Body of pancreas (tissue), 4 donors: Measurements from ENCODE around the gene NELFB. TPM values are rescaled to one million over a fixed set of nuclear protein-coding genes. Genes with fewer than 3 reads are reported as not detected.

Experiments
- ATAC-seq: fragments of 150-250 bp; one replicate; pipeline ENCODE4 v1.9.1; 2016
- DNase-seq, 4 donors: peaks; one replicate each; pipeline ENCODE4 v3.0.0-alpha.2; 2019
- H3K27ac ChIP-seq, 4 donors: fragments of 200-600 bp; sonication (generic); 1 replicate in 3 of 4; 2 replicates in 1 of 4; pipeline versions ENCODE4 v1.5.1 to v1.6.1; 2016 to 2019; ENCODE audit warnings: mild to moderate bottlenecking in 1 of 4, mixed read lengths in 1 of 4, moderate library complexity in 1 of 4
- H3K27me3 ChIP-seq, 2 donors: fragments of 200-600 bp; sonication (generic); one replicate each; pipeline ENCODE4 v1.6.0; 2016; ENCODE audit warnings: mild to moderate bottlenecking in 1 of 2
- H3K36me3 ChIP-seq, 2 donors: fragments of 200-600 bp; sonication (generic); replicated peaks in 1 of 2; 2 replicates each; pipeline ENCODE4 v1.5.1; 2016; ENCODE audit warnings: low read depth in 2 of 2; ENCODE audit not compliant: insufficient read depth in 1 of 2
- H3K4me1 ChIP-seq: fragments of 200-600 bp; sonication (generic); one replicate; pipeline ENCODE4 v1.6.0; 2016
- H3K4me3 ChIP-seq, 2 donors: fragments of 200-600 bp; sonication (generic); 1 replicate in 1 of 2; 2 replicates in 1 of 2; pipeline ENCODE4 v1.5.1; 2016 to 2019
- H3K9me3 ChIP-seq, 3 donors: fragments of 200-600 bp; sonication (generic); 1 replicate in 2 of 3; 2 replicates in 1 of 3; pipeline ENCODE4 v1.5.1; 2016
- CTCF ChIP-seq, 7 experiments: fragments of 450-650 bp in 4 of 7; fragments of 200-600 bp in 3 of 7; sonication (generic) in 3 of 7; IDR thresholded peaks; one replicate each; pipeline ENCODE4 v1.5.1; 2016 to 2019; ENCODE audit warnings: antibody characterized with exemption in 7 of 7
- POLR2A ChIP-seq, 3 donors: fragments of 450-650 bp; IDR thresholded peaks; one replicate each; pipeline ENCODE4 v1.6.1; 2016; ENCODE audit warnings: antibody characterized with exemption in 3 of 3, mild to moderate bottlenecking in 2 of 3
- WGBS, 2 donors: methylation state at CpG; one replicate each; pipeline ENCODE4 v1.1.5; 2017; 5-methylcytosine and 5-hydroxymethylcytosine counted together
- intact Hi-C: fragments of 100-400 bp; cut with DNase I; formaldehyde crosslinking; loops from one replicate; pipeline ENCODE4 v1.15.1; 2023
- total RNA-seq, 2 donors: library from RNA; depleted of rRNA; stranded (reverse); fragments of >200 nt; gene quantifications; one replicate each; pipeline ENCODE4 v1.1.0, GENCODE V29; 2016

NELFB gene
- total RNA-seq, 2 donors from 2014 or later: 31.3 to 34.2 TPM

GRCh38 chr9:137294681-137295237, 39.6 kb downstream of the NELFB start:
- TF ChIP-seq POLR2A (IDR thresholded peaks at IDR 0.05): no peak
- peak in 3 of 7 experiments; percentile 4 to 31 (median 11) for TF ChIP-seq CTCF (IDR thresholded peaks at IDR 0.05)
- no peaks in the 10 kb centered on the region for H3K27me3 ChIP-seq
- H3K4me1 ChIP-seq: peaks cover 66% of the 10 kb centered on the region
- H3K4me3 ChIP-seq: no peak overlapping the region
- 38 to 77% methylated on average over 12 to 35 of the region's 35 CpGs for WGBS, 2 donors
- intact Hi-C loops: no loop called here
- peak overlapping the region; percentile 84 to 95 (median 92) for H3K27ac ChIP-seq
- ATAC-seq (no peak), DNase-seq (peak in 2 of 4 donors; percentile 39 to 41)
- no peaks in the 10 kb centered on the region for H3K9me3 ChIP-seq
- H3K36me3 ChIP-seq: no peaks in the 10 kb centered on the region

- H3K36me3 ChIP-seq: no peaks in the 10 kb centered on the region
- DNase-seq: peak in 3 of 4 donors; percentile 46 to 60 (median 57)
- H3K9me3 ChIP-seq: no peaks in the 10 kb centered on the region
- no peak overlapping the region for H3K4me3 ChIP-seq
- ATAC-seq: peak; percentile 41
- WGBS, 2 donors: 6% methylated on average over 33 of the region's 76 CpGs; no CpG with 5 or more reads in 1 of the 2 donors
- TF ChIP-seq CTCF (IDR thresholded peaks at IDR 0.05) (peak in 4 of 7 experiments; percentile 85 to 90 (median 86)), POLR2A (IDR thresholded peaks at IDR 0.05) (no peak)
- intact Hi-C loops: no loop called here
- no peaks in the 10 kb centered on the region for H3K27me3 ChIP-seq
- H3K27ac ChIP-seq: peak overlapping the region; percentile 84 to 95 (median 92)
- H3K4me1 ChIP-seq: peaks cover 72% of the 10 kb centered on the region
Observed at GRCh38 chr9:137295238-137295811, 40.2 kb downstream of the NELFB start.

- 9 to 23% methylated on average over 23 to 58 of the region's 78 CpGs for WGBS, 2 donors
- Histone ChIP-seq H3K36me3 (no peaks in the 10 kb centered on the region), H3K9me3 (no peaks in the 10 kb centered on the region), H3K27me3 (no peaks in the 10 kb centered on the region), H3K27ac (peak overlapping the region; percentile 84 to 95 (median 92)), H3K4me3 (no peak overlapping the region), H3K4me1 (peaks cover 75% of the 10 kb centered on the region)
- TF ChIP-seq CTCF (IDR thresholded peaks at IDR 0.05) (no peak), POLR2A (IDR thresholded peaks at IDR 0.05) (no peak)
- DNase-seq: peak in 2 of 4 donors; percentile 45 to 55
- intact Hi-C loops: no loop called here
- ATAC-seq: no peak
Observed at GRCh38 chr9:137295849-137296669, 40.9 kb downstream of the NELFB start.

- no peak overlapping the region for H3K4me3 ChIP-seq
- intact Hi-C loops: no loop called here
- peak overlapping the region; percentile 84 to 95 (median 92) for H3K27ac ChIP-seq
- ATAC-seq (no peak), DNase-seq (peak; percentile 67 to 81 (median 77))
- H3K4me1 ChIP-seq: peaks cover 79% of the 10 kb centered on the region
- H3K9me3 ChIP-seq: no peaks in the 10 kb centered on the region
- TF ChIP-seq POLR2A (IDR thresholded peaks at IDR 0.05) (peak in 2 of 3 donors; percentile 57 to 73), CTCF (IDR thresholded peaks at IDR 0.05) (no peak)
- H3K36me3 ChIP-seq: no peaks in the 10 kb centered on the region
- H3K27me3 ChIP-seq: no peaks in the 10 kb centered on the region
- 20 to 31% methylated on average over 19 to 24 of the region's 24 CpGs for WGBS, 2 donors
Observed at GRCh38 chr9:137296670-137297664, 41.8 kb downstream of the NELFB start.
